GM23338 (cell line): ENCODE measurements around the gene BNC1. TPM values are rescaled to one million over a fixed set of nuclear protein-coding genes. Genes with fewer than 3 reads are reported as not detected.
A peak's percentile ranks its signal among the peaks of the same experiment; 100 is the strongest.

ENCODE experiments used
- ATAC-seq: fragments of 200-7000 bp; cut with Tn5 transposase; 3 replicates; pipeline ENCODE4 v1.9.1; 2020
- DNase-seq: peaks from one replicate; pipeline ENCODE4 v3.0.0-alpha.2; 2015; ENCODE audit warnings: low spot score
- H2AFZ ChIP-seq: fragments of 200-600 bp; sonication (generic); 2 replicates; pipeline ENCODE4 v1.8.0; 2016; ENCODE audit warnings: antibody characterized with exemption, mild to moderate bottlenecking, moderate library complexity
- H3F3A ChIP-seq: fragments of 200-600 bp; sonication (generic); replicated peaks from 2 replicates; pipeline ENCODE4 v1.8.0; 2017; ENCODE audit warnings: antibody characterized with exemption, mixed run types, low read depth
- H3K27ac ChIP-seq: fragments of 200-600 bp; sonication (generic); 2 replicates; pipeline ENCODE4 v1.6.1; 2016; ENCODE audit warnings: low read depth
- H3K27me3 ChIP-seq: fragments of 200-600 bp; sonication (generic); 2 replicates; pipeline ENCODE4 v1.8.0; 2016; ENCODE audit warnings: mild to moderate bottlenecking, mixed run types, moderate library complexity; ENCODE audit not compliant: insufficient read depth
- H3K36me3 ChIP-seq: fragments of 200-600 bp; sonication (generic); 2 replicates; pipeline ENCODE4 v1.8.0; 2016; ENCODE audit warnings: mild to moderate bottlenecking; ENCODE audit not compliant: insufficient read depth
- H3K4me1 ChIP-seq: fragments of 200-600 bp; sonication (generic); 2 replicates; pipeline ENCODE4 v1.8.0; 2016; ENCODE audit warnings: mild to moderate bottlenecking, moderate library complexity; ENCODE audit not compliant: insufficient read depth
- H3K4me2 ChIP-seq: fragments of 200-600 bp; sonication (generic); 2 replicates; pipeline ENCODE4 v1.7.1; 2017; ENCODE audit warnings: mixed run types
- H3K4me3 ChIP-seq: fragments of 200-600 bp; sonication (generic); 2 replicates; pipeline ENCODE4 v1.6.1; 2016; ENCODE audit warnings: mixed run types
- H3K79me2 ChIP-seq: fragments of 200-600 bp; sonication (generic); replicated peaks from 2 replicates; pipeline ENCODE4 v1.8.0; 2017; ENCODE audit warnings: mild to moderate bottlenecking; ENCODE audit not compliant: insufficient read depth
- H3K9me2 ChIP-seq: fragments of 200-600 bp; sonication (generic); 2 replicates; pipeline ENCODE4 v1.8.0; 2017; ENCODE audit not compliant: insufficient read depth
- H4K20me1 ChIP-seq: fragments of 200-600 bp; sonication (generic); replicated peaks from 2 replicates; pipeline ENCODE4 v1.8.0; 2017; ENCODE audit warnings: mild to moderate bottlenecking; ENCODE audit not compliant: insufficient read depth
- H3K27ac Mint-ChIP-seq: 2 replicates; pipeline ENCODE4 v1.8.0; 2020; ENCODE audit warnings: inconsistent platforms, mild to moderate bottlenecking, moderate library complexity, mixed read lengths
- H3K27me3 Mint-ChIP-seq: 3 replicates; pipeline ENCODE4 v1.8.0; 2022; ENCODE audit warnings: low read depth, mild to moderate bottlenecking, moderate library complexity, mixed read lengths, inconsistent platforms; ENCODE audit not compliant: insufficient read depth, poor library complexity
- H3K36me3 Mint-ChIP-seq: 3 replicates; pipeline ENCODE4 v1.8.0; 2021; ENCODE audit warnings: low read depth, mild to moderate bottlenecking, inconsistent platforms, moderate library complexity, mixed read lengths
- H3K4me1 Mint-ChIP-seq: 3 replicates; pipeline ENCODE4 v1.8.0; 2020; ENCODE audit warnings: mild to moderate bottlenecking, inconsistent platforms, mixed read lengths
- H3K4me3 Mint-ChIP-seq: 3 replicates; pipeline ENCODE4 v1.8.0; 2021; ENCODE audit warnings: moderate library complexity, mild to moderate bottlenecking, inconsistent platforms, mixed read lengths
- H3K9me3 Mint-ChIP-seq: 3 replicates; pipeline ENCODE4 v1.8.0; 2020; ENCODE audit warnings: moderate library complexity, mild to moderate bottlenecking, inconsistent platforms, mixed read lengths
- polyA plus RNA-seq: library from polyadenylated mRNA; unstranded; fragments of >200 nt; fragmentation: Nextera tagmentation; extraction: Ambion mirVana; gene quantifications from 2 replicates; pipeline ENCODE4 v1.2.1, GENCODE V29; 2016
- total RNA-seq: library from RNA; depleted of rRNA; stranded (reverse); fragments of >200 nt; shearing (Covaris generic); gene quantifications from 2 replicates; pipeline ENCODE4 v1.2.3, GENCODE V29; 2014
- TF ChIP-seq, protein P1 (sequence below): IDR thresholded peaks from one replicate; pipeline ENCODE4 v1.6.1; 2018; ENCODE audit warnings: antibody characterized with exemption; ENCODE audit not compliant: unreplicated experiment
- TF ChIP-seq, protein P2 (sequence below), 2 experiments: fragments of 200-600 bp in 1 of 2; sonication (generic) in 1 of 2; conservative IDR thresholded peaks; 2 replicates each; pipeline versions ENCODE4 v1.5.1 to v1.6.1; 2016 to 2017; ENCODE audit warnings: antibody characterized with exemption in 2 of 2, low read depth in 2 of 2, mild to moderate bottlenecking in 2 of 2, moderate library complexity in 1 of 2
- TF ChIP-seq, protein P3 (sequence below): IDR thresholded peaks from 2 replicates; pipeline ENCODE4 v1.6.1; 2016; ENCODE audit warnings: antibody characterized with exemption
- TF ChIP-seq, protein P4 (sequence below): fragments of 250-450 bp; sonication (Bioruptor Pico); IDR thresholded peaks from 2 replicates; pipeline ENCODE4 v1.5.0; 2020; ENCODE audit warnings: mild to moderate bottlenecking, moderate library complexity

BNC1 gene
- total and polyA plus RNA-seq, 2 experiments from 2014 or later: 0.26 to 1.1 TPM

DNA sequence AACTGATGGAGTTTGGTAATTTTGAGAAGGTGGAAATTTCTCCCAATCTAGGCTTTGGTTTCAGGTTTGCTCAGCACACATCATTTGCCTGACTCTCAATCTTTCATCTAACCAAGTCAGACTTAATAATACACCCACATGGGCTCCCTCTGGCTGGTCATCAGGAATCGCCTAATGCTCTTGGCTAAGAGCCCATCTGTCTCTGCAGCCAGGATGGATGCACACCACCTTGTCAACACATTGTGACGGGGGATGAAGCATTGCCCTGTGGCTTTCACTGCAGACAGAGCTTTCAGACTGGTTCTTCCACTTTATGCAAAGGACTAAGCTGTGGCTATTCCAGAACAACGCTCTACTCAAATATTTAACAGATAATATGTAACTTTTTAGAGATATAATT is 73.8 kb downstream of the BNC1 start (continued):
- TF ChIP-seq, protein P1, sequence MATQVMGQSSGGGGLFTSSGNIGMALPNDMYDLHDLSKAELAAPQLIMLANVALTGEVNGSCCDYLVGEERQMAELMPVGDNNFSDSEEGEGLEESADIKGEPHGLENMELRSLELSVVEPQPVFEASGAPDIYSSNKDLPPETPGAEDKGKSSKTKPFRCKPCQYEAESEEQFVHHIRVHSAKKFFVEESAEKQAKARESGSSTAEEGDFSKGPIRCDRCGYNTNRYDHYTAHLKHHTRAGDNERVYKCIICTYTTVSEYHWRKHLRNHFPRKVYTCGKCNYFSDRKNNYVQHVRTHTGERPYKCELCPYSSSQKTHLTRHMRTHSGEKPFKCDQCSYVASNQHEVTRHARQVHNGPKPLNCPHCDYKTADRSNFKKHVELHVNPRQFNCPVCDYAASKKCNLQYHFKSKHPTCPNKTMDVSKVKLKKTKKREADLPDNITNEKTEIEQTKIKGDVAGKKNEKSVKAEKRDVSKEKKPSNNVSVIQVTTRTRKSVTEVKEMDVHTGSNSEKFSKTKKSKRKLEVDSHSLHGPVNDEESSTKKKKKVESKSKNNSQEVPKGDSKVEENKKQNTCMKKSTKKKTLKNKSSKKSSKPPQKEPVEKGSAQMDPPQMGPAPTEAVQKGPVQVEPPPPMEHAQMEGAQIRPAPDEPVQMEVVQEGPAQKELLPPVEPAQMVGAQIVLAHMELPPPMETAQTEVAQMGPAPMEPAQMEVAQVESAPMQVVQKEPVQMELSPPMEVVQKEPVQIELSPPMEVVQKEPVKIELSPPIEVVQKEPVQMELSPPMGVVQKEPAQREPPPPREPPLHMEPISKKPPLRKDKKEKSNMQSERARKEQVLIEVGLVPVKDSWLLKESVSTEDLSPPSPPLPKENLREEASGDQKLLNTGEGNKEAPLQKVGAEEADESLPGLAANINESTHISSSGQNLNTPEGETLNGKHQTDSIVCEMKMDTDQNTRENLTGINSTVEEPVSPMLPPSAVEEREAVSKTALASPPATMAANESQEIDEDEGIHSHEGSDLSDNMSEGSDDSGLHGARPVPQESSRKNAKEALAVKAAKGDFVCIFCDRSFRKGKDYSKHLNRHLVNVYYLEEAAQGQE: no peak
- TF ChIP-seq, protein P2, sequence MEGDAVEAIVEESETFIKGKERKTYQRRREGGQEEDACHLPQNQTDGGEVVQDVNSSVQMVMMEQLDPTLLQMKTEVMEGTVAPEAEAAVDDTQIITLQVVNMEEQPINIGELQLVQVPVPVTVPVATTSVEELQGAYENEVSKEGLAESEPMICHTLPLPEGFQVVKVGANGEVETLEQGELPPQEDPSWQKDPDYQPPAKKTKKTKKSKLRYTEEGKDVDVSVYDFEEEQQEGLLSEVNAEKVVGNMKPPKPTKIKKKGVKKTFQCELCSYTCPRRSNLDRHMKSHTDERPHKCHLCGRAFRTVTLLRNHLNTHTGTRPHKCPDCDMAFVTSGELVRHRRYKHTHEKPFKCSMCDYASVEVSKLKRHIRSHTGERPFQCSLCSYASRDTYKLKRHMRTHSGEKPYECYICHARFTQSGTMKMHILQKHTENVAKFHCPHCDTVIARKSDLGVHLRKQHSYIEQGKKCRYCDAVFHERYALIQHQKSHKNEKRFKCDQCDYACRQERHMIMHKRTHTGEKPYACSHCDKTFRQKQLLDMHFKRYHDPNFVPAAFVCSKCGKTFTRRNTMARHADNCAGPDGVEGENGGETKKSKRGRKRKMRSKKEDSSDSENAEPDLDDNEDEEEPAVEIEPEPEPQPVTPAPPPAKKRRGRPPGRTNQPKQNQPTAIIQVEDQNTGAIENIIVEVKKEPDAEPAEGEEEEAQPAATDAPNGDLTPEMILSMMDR (conservative IDR thresholded peaks at IDR 0.05; ENCODE audit: low read depth in 2 of 2): no peak
- TF ChIP-seq, protein P3, sequence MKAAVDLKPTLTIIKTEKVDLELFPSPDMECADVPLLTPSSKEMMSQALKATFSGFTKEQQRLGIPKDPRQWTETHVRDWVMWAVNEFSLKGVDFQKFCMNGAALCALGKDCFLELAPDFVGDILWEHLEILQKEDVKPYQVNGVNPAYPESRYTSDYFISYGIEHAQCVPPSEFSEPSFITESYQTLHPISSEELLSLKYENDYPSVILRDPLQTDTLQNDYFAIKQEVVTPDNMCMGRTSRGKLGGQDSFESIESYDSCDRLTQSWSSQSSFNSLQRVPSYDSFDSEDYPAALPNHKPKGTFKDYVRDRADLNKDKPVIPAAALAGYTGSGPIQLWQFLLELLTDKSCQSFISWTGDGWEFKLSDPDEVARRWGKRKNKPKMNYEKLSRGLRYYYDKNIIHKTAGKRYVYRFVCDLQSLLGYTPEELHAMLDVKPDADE: no peak

DNA sequence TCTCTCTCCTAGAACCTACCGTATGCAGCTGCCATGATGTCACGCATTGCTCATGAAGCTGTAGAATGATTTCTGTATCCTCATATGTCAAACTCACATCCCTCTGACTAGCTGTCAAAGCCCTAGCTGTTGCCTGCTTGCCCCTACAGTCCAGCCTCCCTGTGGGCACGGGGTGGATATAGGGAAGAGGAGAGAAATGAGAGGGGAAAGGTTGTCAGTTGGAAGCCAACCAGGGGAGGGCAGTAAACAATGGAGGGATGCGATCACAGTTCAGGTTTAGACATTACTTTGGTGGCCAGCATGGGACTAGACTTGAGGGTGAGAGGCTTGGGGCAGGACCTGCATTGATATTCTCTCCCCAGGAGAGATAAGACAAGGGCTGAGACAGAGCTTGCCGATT is 75.1 kb downstream of the BNC1 start:
- Mint-ChIP-seq H3K4me1 (peaks cover 19% of the 10 kb centered on the region), H3K27ac (no peak overlapping the region), H3K36me3 (peaks cover 6% of the 10 kb centered on the region; the same call in 2 of the 3 replicates), H3K27me3 (peaks cover 2% of the 10 kb centered on the region), H3K9me3 (peaks cover 3% of the 10 kb centered on the region; the same call in 1 of the 3 replicates), H3K4me3 (no peak overlapping the region)
- peaks cover 28% of the 10 kb centered on the region for H3K4me1 ChIP-seq
- H3K4me3 ChIP-seq: no peak overlapping the region; the same call in 1 of the 2 replicates
- H3K4me2 ChIP-seq: 0 out of 2 replicates have a peak overlapping the region, but pooled peaks have one; percentile 74
- H3K27ac ChIP-seq: no peak overlapping the region
- peaks cover 4% of the 10 kb centered on the region; the same call in 1 of the 2 replicates for H3F3A ChIP-seq
- no peak overlapping the region for H2AFZ ChIP-seq
- H4K20me1 ChIP-seq: no peaks in the 10 kb centered on the region; the same call in 1 of the 2 replicates
- H3K27me3 ChIP-seq: no peaks in the 10 kb centered on the region
- peaks cover 25% of the 10 kb centered on the region for H3K79me2 ChIP-seq
- no peaks in the 10 kb centered on the region for H3K36me3 ChIP-seq
- DNase-seq: peak; percentile 55
- ATAC-seq: peak; percentile 22
- no peaks in the 10 kb centered on the region for H3K9me2 ChIP-seq
- TF ChIP-seq, protein P4, sequence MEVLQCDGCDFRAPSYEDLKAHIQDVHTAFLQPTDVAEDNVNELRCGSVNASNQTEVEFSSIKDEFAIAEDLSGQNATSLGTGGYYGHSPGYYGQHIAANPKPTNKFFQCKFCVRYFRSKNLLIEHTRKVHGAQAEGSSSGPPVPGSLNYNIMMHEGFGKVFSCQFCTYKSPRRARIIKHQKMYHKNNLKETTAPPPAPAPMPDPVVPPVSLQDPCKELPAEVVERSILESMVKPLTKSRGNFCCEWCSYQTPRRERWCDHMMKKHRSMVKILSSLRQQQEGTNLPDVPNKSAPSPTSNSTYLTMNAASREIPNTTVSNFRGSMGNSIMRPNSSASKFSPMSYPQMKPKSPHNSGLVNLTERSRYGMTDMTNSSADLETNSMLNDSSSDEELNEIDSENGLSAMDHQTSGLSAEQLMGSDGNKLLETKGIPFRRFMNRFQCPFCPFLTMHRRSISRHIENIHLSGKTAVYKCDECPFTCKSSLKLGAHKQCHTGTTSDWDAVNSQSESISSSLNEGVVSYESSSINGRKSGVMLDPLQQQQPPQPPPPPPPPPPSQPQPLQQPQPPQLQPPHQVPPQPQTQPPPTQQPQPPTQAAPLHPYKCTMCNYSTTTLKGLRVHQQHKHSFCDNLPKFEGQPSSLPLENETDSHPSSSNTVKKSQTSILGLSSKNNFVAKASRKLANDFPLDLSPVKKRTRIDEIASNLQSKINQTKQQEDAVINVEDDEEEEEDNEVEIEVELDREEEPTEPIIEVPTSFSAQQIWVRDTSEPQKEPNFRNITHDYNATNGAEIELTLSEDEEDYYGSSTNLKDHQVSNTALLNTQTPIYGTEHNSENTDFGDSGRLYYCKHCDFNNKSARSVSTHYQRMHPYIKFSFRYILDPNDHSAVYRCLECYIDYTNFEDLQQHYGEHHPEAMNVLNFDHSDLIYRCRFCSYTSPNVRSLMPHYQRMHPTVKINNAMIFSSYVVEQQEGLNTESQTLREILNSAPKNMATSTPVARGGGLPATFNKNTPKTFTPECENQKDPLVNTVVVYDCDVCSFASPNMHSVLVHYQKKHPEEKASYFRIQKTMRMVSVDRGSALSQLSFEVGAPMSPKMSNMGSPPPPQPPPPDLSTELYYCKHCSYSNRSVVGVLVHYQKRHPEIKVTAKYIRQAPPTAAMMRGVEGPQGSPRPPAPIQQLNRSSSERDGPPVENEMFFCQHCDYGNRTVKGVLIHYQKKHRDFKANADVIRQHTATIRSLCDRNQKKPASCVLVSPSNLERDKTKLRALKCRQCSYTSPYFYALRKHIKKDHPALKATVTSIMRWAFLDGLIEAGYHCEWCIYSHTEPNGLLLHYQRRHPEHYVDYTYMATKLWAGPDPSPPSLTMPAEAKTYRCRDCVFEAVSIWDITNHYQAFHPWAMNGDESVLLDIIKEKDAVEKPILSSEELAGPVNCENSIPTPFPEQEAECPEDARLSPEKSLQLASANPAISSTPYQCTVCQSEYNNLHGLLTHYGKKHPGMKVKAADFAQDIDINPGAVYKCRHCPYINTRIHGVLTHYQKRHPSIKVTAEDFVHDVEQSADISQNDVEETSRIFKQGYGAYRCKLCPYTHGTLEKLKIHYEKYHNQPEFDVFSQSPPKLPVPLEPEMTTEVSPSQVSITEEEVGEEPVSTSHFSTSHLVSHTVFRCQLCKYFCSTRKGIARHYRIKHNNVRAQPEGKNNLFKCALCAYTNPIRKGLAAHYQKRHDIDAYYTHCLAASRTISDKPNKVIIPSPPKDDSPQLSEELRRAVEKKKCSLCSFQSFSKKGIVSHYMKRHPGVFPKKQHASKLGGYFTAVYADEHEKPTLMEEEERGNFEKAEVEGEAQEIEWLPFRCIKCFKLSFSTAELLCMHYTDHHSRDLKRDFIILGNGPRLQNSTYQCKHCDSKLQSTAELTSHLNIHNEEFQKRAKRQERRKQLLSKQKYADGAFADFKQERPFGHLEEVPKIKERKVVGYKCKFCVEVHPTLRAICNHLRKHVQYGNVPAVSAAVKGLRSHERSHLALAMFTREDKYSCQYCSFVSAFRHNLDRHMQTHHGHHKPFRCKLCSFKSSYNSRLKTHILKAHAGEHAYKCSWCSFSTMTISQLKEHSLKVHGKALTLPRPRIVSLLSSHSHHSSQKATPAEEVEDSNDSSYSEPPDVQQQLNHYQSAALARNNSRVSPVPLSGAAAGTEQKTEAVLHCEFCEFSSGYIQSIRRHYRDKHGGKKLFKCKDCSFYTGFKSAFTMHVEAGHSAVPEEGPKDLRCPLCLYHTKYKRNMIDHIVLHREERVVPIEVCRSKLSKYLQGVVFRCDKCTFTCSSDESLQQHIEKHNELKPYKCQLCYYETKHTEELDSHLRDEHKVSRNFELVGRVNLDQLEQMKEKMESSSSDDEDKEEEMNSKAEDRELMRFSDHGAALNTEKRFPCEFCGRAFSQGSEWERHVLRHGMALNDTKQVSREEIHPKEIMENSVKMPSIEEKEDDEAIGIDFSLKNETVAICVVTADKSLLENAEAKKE: no peak
- TF ChIP-seq, protein P2 (conservative IDR thresholded peaks at IDR 0.05; ENCODE audit: low read depth in 2 of 2): peak; percentile 41 to 59
